GM12878 (cell line): ENCODE data around the gene HHIPL1. TPM values are rescaled to one million over a fixed set of nuclear protein-coding genes. Genes with fewer than 3 reads are reported as not detected.

ENCODE experiments used
- ATAC-seq: fragments of 200-7000 bp; cut with Tn5 transposase; 3 replicates; pipeline ENCODE4 v1.9.1; 2020; ENCODE audit warnings: mild to moderate bottlenecking, moderate library complexity
- BruUV-seq: library from RNA; stranded (reverse); fragments of 400-500 nt; replicated peaks from 2 replicates; lab custom pipeline; 2021; lab: Mats Ljungman, UMichigan
- CTCF ChIA-PET: fragments of 300-600 bp; sonication (Branson Sonifier 250); formaldehyde crosslinking; extraction: SDS; loops from one replicate; lab custom pipeline; 2021; ENCODE audit warnings: inconsistent platforms; lab: Yijun Ruan, JAX
- POLR2A ChIA-PET: fragments of 350-600 bp; formaldehyde crosslinking; extraction: SDS; loops from one replicate; lab custom pipeline; 2021; ENCODE audit warnings: inconsistent platforms; lab: Charles Lee
- RAD21 ChIA-PET: fragments of 300-600 bp; sonication (Branson Sonifier 250); formaldehyde crosslinking; loops from one replicate; lab custom pipeline; 2023; ENCODE audit warnings: antibody characterized with exemption; ENCODE audit not compliant: unreplicated experiment; lab: Charles Lee
- SMC1A ChIA-PET: fragments of 300-600 bp; sonication (Branson Sonifier 250); formaldehyde crosslinking; loops from one replicate; lab custom pipeline; 2023; ENCODE audit not compliant: unreplicated experiment, uncharacterized antibody; lab: Charles Lee
- DNase-seq: peaks from one replicate; pipeline ENCODE4 v3.0.0-alpha.2; 2011; ENCODE audit warnings: low read depth, low spot score
- FAIRE-seq: peaks from 3 replicates; lab custom pipeline; 2011; peaks lifted over from hg19 to GRCh38; lab: Jason Lieb, UNC
- H2AFZ ChIP-seq: 2 replicates; pipeline ENCODE4 v1.6.0; 2011; ENCODE audit warnings: low read depth, low read length, control low read depth; ENCODE audit not compliant: control insufficient read depth
- H3K27ac ChIP-seq: 2 replicates; pipeline ENCODE4 v1.5.1; 2011; ENCODE audit warnings: control low read depth; ENCODE audit not compliant: control insufficient read depth, insufficient read depth
- H3K27me3 ChIP-seq, 2 experiments: replicated peaks in 1 of 2; 2 replicates each; pipeline versions ENCODE4 v1.6.0 to v1.6.1; 2011; ENCODE audit warnings: low read length in 1 of 2; ENCODE audit not compliant: control insufficient read depth in 2 of 2, insufficient read depth in 2 of 2
- H3K36me3 ChIP-seq, 2 experiments: 2 replicates each; pipeline ENCODE4 v1.5.1; 2011; ENCODE audit warnings: low read length in 1 of 2; ENCODE audit not compliant: control insufficient read depth in 2 of 2, insufficient read depth in 2 of 2
- H3K4me1 ChIP-seq: 2 replicates; pipeline ENCODE4 v1.6.1; 2011; ENCODE audit warnings: mild to moderate bottlenecking, low read length, moderate library complexity, mixed read lengths; ENCODE audit not compliant: control insufficient read depth, insufficient read depth
- H3K4me2 ChIP-seq: 2 replicates; pipeline ENCODE4 v1.6.0; 2011; ENCODE audit warnings: control low read depth; ENCODE audit not compliant: control insufficient read depth, insufficient read depth
- H3K4me3 ChIP-seq: fragments of 200-600 bp; sonication (generic); 2 replicates; pipeline ENCODE4 v1.5.1; 2016
- H3K79me2 ChIP-seq: 2 replicates; pipeline ENCODE4 v1.6.0; 2011; ENCODE audit warnings: low read length; ENCODE audit not compliant: control insufficient read depth, insufficient read depth
- H3K9ac ChIP-seq: 2 replicates; pipeline ENCODE4 v1.8.0; 2011; ENCODE audit warnings: low read length, control low read depth, mixed read lengths; ENCODE audit not compliant: control insufficient read depth, insufficient read depth
- H3K9me3 ChIP-seq: replicated peaks from 3 replicates; pipeline ENCODE4 v1.5.1; 2011; ENCODE audit warnings: mild to moderate bottlenecking, low read length; ENCODE audit not compliant: control insufficient read depth, insufficient read depth
- H4K20me1 ChIP-seq: 2 replicates; pipeline ENCODE4 v1.6.0; 2011; ENCODE audit not compliant: control insufficient read depth, insufficient read depth
- BACH1 ChIP-seq: fragments of 450-650 bp; IDR thresholded peaks from 2 replicates; pipeline ENCODE4 v1.6.1; 2017; ENCODE audit warnings: mild to moderate bottlenecking, borderline replicate concordance
- BMI1 ChIP-seq: fragments of 450-650 bp; IDR thresholded peaks from 2 replicates; pipeline ENCODE4 v1.6.1; 2016; ENCODE audit warnings: mild to moderate bottlenecking, moderate library complexity, borderline replicate concordance
- FOXK2 ChIP-seq: fragments of 450-650 bp; IDR thresholded peaks from 2 replicates; pipeline ENCODE4 v1.6.1; 2017; ENCODE audit warnings: mild to moderate bottlenecking, moderate library complexity
- MTA3 ChIP-seq: IDR thresholded peaks from 2 replicates; pipeline ENCODE4 v1.6.1; 2012; ENCODE audit warnings: low read length, inconsistent platforms, borderline replicate concordance
- NFYA ChIP-seq: IDR thresholded peaks from 2 replicates; pipeline ENCODE4 v1.6.1; 2011; ENCODE audit warnings: low read depth, mild to moderate bottlenecking, low read length, improper control_type of control experiment, borderline replicate concordance
- NKRF ChIP-seq: fragments of 450-650 bp; conservative IDR thresholded peaks from 2 replicates; pipeline ENCODE4 v1.6.1; 2017; ENCODE audit warnings: mild to moderate bottlenecking, moderate library complexity
- NR2C1 ChIP-seq: fragments of 450-650 bp; IDR thresholded peaks from 2 replicates; pipeline ENCODE4 v1.6.1; 2017; ENCODE audit warnings: antibody characterized with exemption, mild to moderate bottlenecking, moderate library complexity
- PML ChIP-seq: IDR thresholded peaks from 2 replicates; pipeline ENCODE4 v1.6.1; 2012; ENCODE audit warnings: low read length, inconsistent platforms
- SMAD5 ChIP-seq: IDR thresholded peaks from 2 replicates; pipeline ENCODE4 v1.6.1; 2016; ENCODE audit warnings: antibody characterized with exemption, low read depth
- SP1 ChIP-seq: IDR thresholded peaks from one replicate; pipeline ENCODE4 v1.6.1; 2011; ENCODE audit warnings: low read depth, low read length
- SPI1 ChIP-seq: IDR thresholded peaks from 2 replicates; pipeline ENCODE4 v1.6.1; 2011; ENCODE audit warnings: low read depth, mild to moderate bottlenecking, low read length, moderate library complexity, borderline replicate concordance; ENCODE audit not compliant: insufficient read depth
- WGBS: methylation state at CpG from one replicate; pipeline ENCODE4 v1.1.6; 2016; ENCODE audit warnings: low lambda C conversion rate; ENCODE audit not compliant: insufficient replicate concordance, insufficient coverage; ENCODE audit errors: missing lambda C conversion rate; 5-methylcytosine and 5-hydroxymethylcytosine counted together
- in situ Hi-C: fragments of 300-500 bp; cut with MboI; formaldehyde crosslinking; loops from 9 replicates; pipeline ENCODE4 v1.14.3; 2018; ENCODE audit warnings: mixed read lengths
- intact Hi-C: fragments of 100-400 bp; cut with micrococcal nuclease; formaldehyde crosslinking; loops from one replicate; pipeline ENCODE4 v1.14.2; 2022; ENCODE audit not compliant: unreplicated experiment
- polyA plus RNA-seq, 11 experiments: library from polyadenylated mRNA; depleted of rRNA in 4 of 11; unstranded in 6 of 11; stranded (reverse) in 5 of 11; fragments of >200 nt; fragmentation: Nextera tagmentation in 4 of 11; fragmentation: Illumina TruSeq in 1 of 11; extraction: Ambion mirVana in 4 of 11; extraction: Trizol in 1 of 11; gene quantifications; 1 replicate in 1 of 11; 2 replicates in 10 of 11; pipeline versions ENCODE4 v1.2.1 to v1.2.3, GENCODE V29; 2011 to 2016; ENCODE audit warnings: inconsistent platforms in 2 of 11, missing spikeins in 2 of 11, low read depth in 1 of 11
- total RNA-seq, 4 experiments: library from RNA; depleted of rRNA in 3 of 4; stranded (reverse); fragments of >200 nt in 3 of 4; fragmentation: Illumina TruSeq in 1 of 4; extraction: Trizol in 1 of 4; gene quantifications; 2 replicates each; pipeline versions ENCODE4 v1.2.1 to v1.2.3, GENCODE V29; 2013 to 2021
- TF ChIP-seq, protein P1 (sequence below): fragments of 450-650 bp; IDR thresholded peaks from 2 replicates; pipeline ENCODE4 v1.6.1; 2017; ENCODE audit warnings: mild to moderate bottlenecking

HHIPL1 gene
- total and polyA plus RNA-seq, 10 of the 15 experiments (the other 5 are each of a cell fraction or from before 2014, with no cell fraction given) = 0.09 TPM; not detected in 9

- FAIRE-seq (no peak), ATAC-seq (no peak), DNase-seq (no peak)
- Histone ChIP-seq H3K27me3 (no peaks in the 10 kb centered on the region; a peak in 1 of 4 replicates), H4K20me1 (no peaks in the 10 kb centered on the region), H3K27ac (no peak overlapping the region), H3K79me2 (no peaks in the 10 kb centered on the region), H2AFZ (no peak overlapping the region), H3K36me3 (no peaks in the 10 kb centered on the region), H3K4me3 (no peak overlapping the region), H3K9ac (no peak overlapping the region), H3K4me2 (no peak overlapping the region), H3K4me1 (peaks cover 11% of the 10 kb centered on the region; the same call in 1 of the 2 replicates), H3K9me3 (no peaks in the 10 kb centered on the region)
- intact Hi-C loops (no loop called here), in situ Hi-C loops (no loop called here)
- BruUV-seq = no TSS peak
- ChIA-PET CTCF (no interaction called here), POLR2A (no interaction called here), RAD21 (no interaction called here), SMC1A (no interaction called here)
- TF ChIP-seq, protein P1, sequence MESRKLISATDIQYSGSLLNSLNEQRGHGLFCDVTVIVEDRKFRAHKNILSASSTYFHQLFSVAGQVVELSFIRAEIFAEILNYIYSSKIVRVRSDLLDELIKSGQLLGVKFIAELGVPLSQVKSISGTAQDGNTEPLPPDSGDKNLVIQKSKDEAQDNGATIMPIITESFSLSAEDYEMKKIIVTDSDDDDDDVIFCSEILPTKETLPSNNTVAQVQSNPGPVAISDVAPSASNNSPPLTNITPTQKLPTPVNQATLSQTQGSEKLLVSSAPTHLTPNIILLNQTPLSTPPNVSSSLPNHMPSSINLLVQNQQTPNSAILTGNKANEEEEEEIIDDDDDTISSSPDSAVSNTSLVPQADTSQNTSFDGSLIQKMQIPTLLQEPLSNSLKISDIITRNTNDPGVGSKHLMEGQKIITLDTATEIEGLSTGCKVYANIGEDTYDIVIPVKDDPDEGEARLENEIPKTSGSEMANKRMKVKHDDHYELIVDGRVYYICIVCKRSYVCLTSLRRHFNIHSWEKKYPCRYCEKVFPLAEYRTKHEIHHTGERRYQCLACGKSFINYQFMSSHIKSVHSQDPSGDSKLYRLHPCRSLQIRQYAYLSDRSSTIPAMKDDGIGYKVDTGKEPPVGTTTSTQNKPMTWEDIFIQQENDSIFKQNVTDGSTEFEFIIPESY = no peak
- TF ChIP-seq BACH1 (no peak), BMI1 (no peak), NFYA (no peak), MTA3 (no peak), SMAD5 (no peak), FOXK2 (no peak), SPI1 (no peak), NR2C1 (no peak), PML (no peak), NKRF (no peak), SP1 (no peak)
- 35% methylated on average over 6 of the region's 6 CpGs for WGBS
Observed at GRCh38 chr14:99599393-99599792, 45.5 kb upstream of the HHIPL1 start.
